HepG2 (cell line): Measurements from ENCODE around the gene CORO7. TPM values are rescaled to one million over a fixed set of nuclear protein-coding genes. Genes with fewer than 3 reads are reported as not detected.

Source experiments
- AKAP8 ChIP-seq: sonication (generic); formaldehyde crosslinking; IDR thresholded peaks from 2 replicates; pipeline ENCODE4 v1.5.1; 2020; ENCODE audit warnings: mild to moderate bottlenecking, missing genetic modification reagents
- ATF1 ChIP-seq: IDR thresholded peaks from 2 replicates; pipeline ENCODE4 v1.6.1; 2016; ENCODE audit warnings: mild to moderate bottlenecking, control low read depth
- CBX2 ChIP-seq, 2 experiments: fragments of 200-600 bp in 1 of 2; sonication (generic); formaldehyde crosslinking in 1 of 2; IDR thresholded peaks; 2 replicates each; pipeline versions ENCODE4 v1.7.0 to v1.8.1; 2018 to 2022; ENCODE audit warnings: low read depth in 2 of 2, low read length in 1 of 2, mild to moderate bottlenecking in 1 of 2, missing genetic modification reagents in 1 of 2
- HNF4G ChIP-seq, 2 experiments: sonication (generic) in 1 of 2; formaldehyde crosslinking in 1 of 2; IDR thresholded peaks; 2 replicates each; pipeline versions ENCODE4 v1.4.0 to v1.6.1; 2011 to 2020; ENCODE audit warnings: borderline replicate concordance in 2 of 2, low read depth in 2 of 2, mild to moderate bottlenecking in 2 of 2, low read length in 1 of 2, missing genetic modification reagents in 1 of 2, moderate library complexity in 1 of 2
- KDM2A ChIP-seq: sonication (generic); formaldehyde crosslinking; IDR thresholded peaks from 2 replicates; pipeline ENCODE4 v1.4.0; 2020; ENCODE audit warnings: low read depth, missing genetic modification reagents, borderline replicate concordance
- KDM4B ChIP-seq: sonication (generic); formaldehyde crosslinking; IDR thresholded peaks from 2 replicates; pipeline ENCODE4 v1.4.0; 2020; ENCODE audit warnings: missing genetic modification reagents
- LCORL ChIP-seq, 2 experiments: fragments of 450-650 bp in 1 of 2; sonication (generic) in 1 of 2; formaldehyde crosslinking in 1 of 2; IDR thresholded peaks; 2 replicates each; pipeline versions ENCODE4 v1.5.0 to v1.6.1; 2017 to 2020; ENCODE audit warnings: antibody characterized with exemption in 1 of 2, missing genetic modification reagents in 1 of 2
- MED1 ChIP-seq: sonication (generic); formaldehyde crosslinking; IDR thresholded peaks from 2 replicates; pipeline ENCODE4 v1.4.0; 2020; ENCODE audit warnings: missing genetic modification reagents
- MEIS2 ChIP-seq: sonication (generic); formaldehyde crosslinking; IDR thresholded peaks from 2 replicates; pipeline ENCODE4 v1.9.0; 2021; ENCODE audit warnings: mild to moderate bottlenecking, missing genetic modification reagents
- MTA1 ChIP-seq: sonication (generic); formaldehyde crosslinking; IDR thresholded peaks from 2 replicates; pipeline ENCODE4 v1.4.0; 2020; ENCODE audit warnings: missing genetic modification reagents, mild to moderate bottlenecking, borderline replicate concordance
- PRPF4 ChIP-seq: fragments of 200-400 bp; formaldehyde crosslinking; IDR thresholded peaks from 2 replicates; pipeline ENCODE4 v1.6.1; 2016; ENCODE audit warnings: low read length, low read depth; ENCODE audit not compliant: poor library complexity, severe bottlenecking
- RAD21 ChIP-seq: fragments of 450-650 bp; formaldehyde crosslinking; IDR thresholded peaks from 2 replicates; pipeline ENCODE4 v1.5.0; 2020; ENCODE audit warnings: mild to moderate bottlenecking
- REL ChIP-seq: sonication (generic); formaldehyde crosslinking; conservative IDR thresholded peaks from 2 replicates; pipeline ENCODE4 v1.8.0; 2022; ENCODE audit warnings: mild to moderate bottlenecking, missing genetic modification reagents, moderate library complexity
- RXRB ChIP-seq: IDR thresholded peaks from 2 replicates; pipeline ENCODE4 v1.6.1; 2016; ENCODE audit warnings: borderline replicate concordance, missing genetic modification reagents, missing compliant biosample characterization
- SOX13 ChIP-seq, 3 experiments: fragments of 450-650 bp in 1 of 3; sonication (generic) in 1 of 3; formaldehyde crosslinking in 1 of 3; IDR thresholded peaks in 2 of 3; conservative IDR thresholded peaks in 1 of 3; 2 replicates each; pipeline versions ENCODE4 v1.5.0 to v1.6.1; 2016 to 2020; ENCODE audit warnings: antibody characterized with exemption in 1 of 3, mild to moderate bottlenecking in 1 of 3, missing compliant biosample characterization in 1 of 3, missing genetic modification reagents in 1 of 3, moderate library complexity in 1 of 3
- TEAD3 ChIP-seq: optimal IDR thresholded peaks from 2 replicates; pipeline ENCODE3; 2016; ENCODE audit warnings: borderline replicate concordance
- THAP11 ChIP-seq: IDR thresholded peaks from 2 replicates; pipeline ENCODE4 v1.6.1; 2016; ENCODE audit warnings: missing biosample characterization, missing genetic modification reagents
- ZBTB38 ChIP-seq: sonication (generic); formaldehyde crosslinking; IDR thresholded peaks from 2 replicates; pipeline ENCODE4 v1.5.1; 2020; ENCODE audit warnings: mild to moderate bottlenecking, missing genetic modification reagents
- ZFX ChIP-seq: sonication (generic); formaldehyde crosslinking; IDR thresholded peaks from 2 replicates; pipeline ENCODE4 v1.4.0; 2020; ENCODE audit warnings: mild to moderate bottlenecking, low read depth, missing genetic modification reagents, moderate library complexity
- ZNF225 ChIP-seq: sonication (generic); formaldehyde crosslinking; IDR thresholded peaks from 2 replicates; pipeline ENCODE4 v1.4.0; 2020; ENCODE audit warnings: mild to moderate bottlenecking, missing genetic modification reagents
- ZNF282 ChIP-seq: fragments of 450-650 bp; IDR thresholded peaks from 2 replicates; pipeline ENCODE4 v1.6.1; 2018; ENCODE audit not compliant: partially characterized antibody
- ZNF335 ChIP-seq: sonication (generic); formaldehyde crosslinking; IDR thresholded peaks from 2 replicates; pipeline ENCODE4 v1.4.0; 2020; ENCODE audit warnings: missing genetic modification reagents
- ZNF550 ChIP-seq: sonication (generic); formaldehyde crosslinking; IDR thresholded peaks from 2 replicates; pipeline ENCODE4 v1.4.0; 2020; ENCODE audit warnings: mild to moderate bottlenecking, missing genetic modification reagents, borderline replicate concordance
- ZNF563 ChIP-seq: sonication (generic); formaldehyde crosslinking; IDR thresholded peaks from 2 replicates; pipeline ENCODE4 v1.8.0; 2022; ENCODE audit warnings: mild to moderate bottlenecking, moderate library complexity, missing genetic modification reagents
- ZNF619 ChIP-seq: sonication (generic); formaldehyde crosslinking; IDR thresholded peaks from 2 replicates; pipeline ENCODE4 v1.4.0; 2020; ENCODE audit warnings: mild to moderate bottlenecking, missing genetic modification reagents
- polyA plus RNA-seq, 8 experiments: library from polyadenylated mRNA; depleted of rRNA in 3 of 8; stranded (reverse) in 7 of 8; unstranded in 1 of 8; fragments of >200 nt; fragmentation: Illumina TruSeq in 4 of 8; extraction: Trizol in 4 of 8; gene quantifications; 2 replicates each; pipeline versions ENCODE4 v1.2.1 to v1.2.3, GENCODE V29; 2011 to 2016; ENCODE audit warnings: low read depth in 4 of 8, missing spikeins in 1 of 8, mixed read lengths in 1 of 8; ENCODE audit not compliant: insufficient read depth in 1 of 8
- total RNA-seq, 5 experiments: library from RNA; depleted of rRNA; stranded (reverse); fragments of >200 nt; fragmentation: Illumina TruSeq; extraction: Trizol; gene quantifications; 2 replicates each; pipeline ENCODE4 v1.2.3, GENCODE V29; 2016; ENCODE audit warnings: low read depth in 1 of 5
- TF ChIP-seq, protein P1 (sequence below): sonication (generic); formaldehyde crosslinking; IDR thresholded peaks from 2 replicates; pipeline ENCODE4 v1.4.0; 2020; ENCODE audit warnings: missing genetic modification reagents

The CORO7 gene
- total and polyA plus RNA-seq, 2 of the 13 experiments (the other 11 are each of a cell fraction or from before 2014, with no cell fraction given): 9.9 to 14.3 TPM

DNA sequence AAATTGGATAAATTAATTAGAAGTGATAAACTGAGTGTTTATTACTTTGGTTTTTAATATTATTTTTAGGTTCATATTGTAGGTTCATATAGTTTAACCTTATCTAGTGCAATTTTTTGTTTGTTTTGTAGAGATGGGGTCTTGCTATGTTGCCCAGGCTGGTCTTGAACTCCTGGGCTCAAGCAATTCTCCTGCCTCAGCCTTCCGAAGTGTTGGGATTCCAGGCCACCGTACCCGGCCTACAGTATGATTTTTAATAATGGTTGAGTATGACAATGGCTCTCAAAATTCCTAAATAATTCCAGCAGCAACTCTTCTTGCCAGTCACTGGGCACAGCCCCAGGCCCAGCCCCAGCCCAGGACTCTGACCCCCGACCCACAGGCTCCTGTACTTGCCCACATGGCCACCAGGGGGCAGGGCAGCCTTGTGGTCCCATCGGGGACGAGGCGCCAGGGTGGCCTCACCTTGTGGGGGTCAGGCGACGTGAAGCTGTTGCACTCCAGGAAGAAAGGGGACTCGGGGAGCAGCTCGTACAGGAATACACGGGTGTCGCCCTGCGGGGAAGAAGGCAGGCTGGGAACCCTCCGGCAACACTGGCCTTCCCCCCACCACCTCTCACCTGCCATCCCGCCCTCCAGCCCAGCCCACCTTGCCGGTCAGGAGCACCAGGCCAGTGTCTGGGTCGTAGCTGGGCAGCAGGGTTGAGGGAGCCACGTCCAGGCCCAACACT, 57.4 kb downstream of the CORO7 start (continued):
- TF ChIP-seq ZNF335 (CRISPR knock-in tag) (0 out of 2 replicates have a peak, but pooled peaks have one; percentile 19), ZNF225 (CRISPR knock-in tag) (peak; percentile 65; the same call in 1 of the 2 replicates), AKAP8 (CRISPR knock-in tag) (no peak), MTA1 (CRISPR knock-in tag) (peak; percentile 35; the same call in 1 of the 2 replicates), ZNF563 (CRISPR knock-in tag) (no peak), ZBTB38 (CRISPR knock-in tag) (peak; percentile 71; the same call in 1 of the 2 replicates), THAP11 (0 out of 2 replicates have a peak, but pooled peaks have one; percentile 37), ZNF619 (CRISPR knock-in tag) (0 out of 2 replicates have a peak, but pooled peaks have one; percentile 57), ATF1 (CRISPR knock-in tag) (no peak), REL (no peak), HNF4G (IDR thresholded peaks at IDR 0.05; ENCODE audit: borderline replicate concordance, low read depth, low read length) (0 out of 2 replicates have a peak, but pooled peaks have one; percentile 17), HNF4G (CRISPR knock-in tag; IDR thresholded peaks at IDR 0.05; ENCODE audit: borderline replicate concordance, low read depth) (peak; percentile 61; the same call in 1 of the 2 replicates), LCORL (IDR thresholded peaks at IDR 0.05) (no peak), LCORL (CRISPR knock-in tag; IDR thresholded peaks at IDR 0.05) (peak; percentile 48; the same call in 1 of the 2 replicates), MEIS2 (0 out of 2 replicates have a peak, but pooled peaks have one; percentile 28), ZNF282 (no peak), RXRB (peak; percentile 56; the same call in 1 of the 2 replicates), MED1 (CRISPR knock-in tag) (peak; percentile 28; the same call in 1 of the 2 replicates), CBX2 (IDR thresholded peaks at IDR 0.05; ENCODE audit: low read depth, low read length) (no peak), CBX2 (CRISPR knock-in tag; IDR thresholded peaks at IDR 0.05; ENCODE audit: low read depth) (no peak), KDM2A (CRISPR knock-in tag) (peak; percentile 67; the same call in 1 of the 2 replicates), SOX13 (IDR thresholded peaks at IDR 0.05) (no peak), SOX13 (CRISPR knock-in tag; conservative IDR thresholded peaks at IDR 0.05 in 1 of 2, IDR thresholded peaks at IDR 0.05 in 1 of 2) (no peak), TEAD3 (CRISPR knock-in tag) (peak; percentile 63), ZNF550 (0 out of 2 replicates have a peak, but pooled peaks have one; percentile 76), ZFX (CRISPR knock-in tag) (peak; percentile 39; the same call in 1 of the 2 replicates), PRPF4 (no peak), KDM4B (0 out of 2 replicates have a peak, but pooled peaks have one; percentile 25), RAD21 (peak; percentile 96)
- TF ChIP-seq, protein P1, sequence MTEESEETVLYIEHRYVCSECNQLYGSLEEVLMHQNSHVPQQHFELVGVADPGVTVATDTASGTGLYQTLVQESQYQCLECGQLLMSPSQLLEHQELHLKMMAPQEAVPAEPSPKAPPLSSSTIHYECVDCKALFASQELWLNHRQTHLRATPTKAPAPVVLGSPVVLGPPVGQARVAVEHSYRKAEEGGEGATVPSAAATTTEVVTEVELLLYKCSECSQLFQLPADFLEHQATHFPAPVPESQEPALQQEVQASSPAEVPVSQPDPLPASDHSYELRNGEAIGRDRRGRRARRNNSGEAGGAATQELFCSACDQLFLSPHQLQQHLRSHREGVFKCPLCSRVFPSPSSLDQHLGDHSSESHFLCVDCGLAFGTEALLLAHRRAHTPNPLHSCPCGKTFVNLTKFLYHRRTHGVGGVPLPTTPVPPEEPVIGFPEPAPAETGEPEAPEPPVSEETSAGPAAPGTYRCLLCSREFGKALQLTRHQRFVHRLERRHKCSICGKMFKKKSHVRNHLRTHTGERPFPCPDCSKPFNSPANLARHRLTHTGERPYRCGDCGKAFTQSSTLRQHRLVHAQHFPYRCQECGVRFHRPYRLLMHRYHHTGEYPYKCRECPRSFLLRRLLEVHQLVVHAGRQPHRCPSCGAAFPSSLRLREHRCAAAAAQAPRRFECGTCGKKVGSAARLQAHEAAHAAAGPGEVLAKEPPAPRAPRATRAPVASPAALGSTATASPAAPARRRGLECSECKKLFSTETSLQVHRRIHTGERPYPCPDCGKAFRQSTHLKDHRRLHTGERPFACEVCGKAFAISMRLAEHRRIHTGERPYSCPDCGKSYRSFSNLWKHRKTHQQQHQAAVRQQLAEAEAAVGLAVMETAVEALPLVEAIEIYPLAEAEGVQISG (CRISPR knock-in tag): 0 out of 2 replicates have a peak, but pooled peaks have one; percentile 35
